SK-N-MC (cell line): Measurements from ENCODE around the gene MRC2.

Experiments
- EZH2 ChIP-seq: fragments of 200-600 bp; sonication (generic); IDR thresholded peaks from one replicate; pipeline ENCODE4 v1.6.1; 2017; ENCODE audit warnings: antibody characterized with exemption
- FOXP2 ChIP-seq: optimal IDR thresholded peaks from 2 replicates; pipeline ENCODE3; 2011; ENCODE audit warnings: mild to moderate bottlenecking, moderate library complexity; ENCODE audit not compliant: insufficient read depth; ENCODE audit errors: extremely low read length, control extremely low read depth
- POLR2AphosphoS5 ChIP-seq: IDR thresholded peaks from 2 replicates; pipeline ENCODE4 v1.6.1; 2012; ENCODE audit warnings: mild to moderate bottlenecking, low read depth, low read length, borderline replicate concordance

DNA sequence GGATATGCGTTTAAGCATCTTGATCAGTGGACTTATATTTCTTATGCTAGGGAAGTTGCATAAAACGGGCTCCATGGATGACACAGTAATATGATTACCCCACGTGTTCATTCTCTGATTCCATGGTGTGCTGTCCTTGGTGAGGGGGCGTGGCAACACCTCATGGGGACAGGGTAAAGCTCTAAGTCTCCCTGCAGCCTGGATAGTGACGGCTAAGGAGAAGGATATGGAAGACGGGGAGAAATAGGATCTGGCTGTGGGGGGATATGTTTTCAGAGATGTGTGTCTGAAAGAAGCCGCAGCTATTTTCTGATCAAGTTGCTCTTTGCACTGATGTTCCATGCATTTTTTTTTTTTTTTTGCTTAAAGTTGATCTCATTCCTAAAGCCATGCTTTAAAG lies 96.4 kb downstream of the MRC2 start:
- TF ChIP-seq POLR2AphosphoS5 (no peak), EZH2 (no peak), FOXP2 (no peak)
